Keratinocyte (primary cell): ENCODE data around the gene FLAD1.

Experiments
- EZH2 ChIP-seq: IDR thresholded peaks from one replicate; pipeline ENCODE4 v1.6.1; 2012; ENCODE audit warnings: inconsistent platforms, mild to moderate bottlenecking, low read length, moderate library complexity
- TF ChIP-seq, protein P1 (sequence below), 3 experiments: IDR thresholded peaks in 1 of 3; conservative IDR thresholded peaks in 1 of 3; optimal IDR thresholded peaks in 1 of 3; 2 replicates in 2 of 3; 3 replicates in 1 of 3; pipeline versions ENCODE3 to v1.5.1; 2011; ENCODE audit warnings: low read length in 3 of 3, mild to moderate bottlenecking in 3 of 3, moderate library complexity in 2 of 3, control low read depth in 1 of 3, inconsistent platforms in 1 of 3; ENCODE audit not compliant: insufficient read depth in 2 of 3; ENCODE audit errors: extremely low read depth in 1 of 3

GRCh38 chr1:155022136-155022926 is 39.2 kb downstream of the FLAD1 start:
- TF ChIP-seq, protein P1, sequence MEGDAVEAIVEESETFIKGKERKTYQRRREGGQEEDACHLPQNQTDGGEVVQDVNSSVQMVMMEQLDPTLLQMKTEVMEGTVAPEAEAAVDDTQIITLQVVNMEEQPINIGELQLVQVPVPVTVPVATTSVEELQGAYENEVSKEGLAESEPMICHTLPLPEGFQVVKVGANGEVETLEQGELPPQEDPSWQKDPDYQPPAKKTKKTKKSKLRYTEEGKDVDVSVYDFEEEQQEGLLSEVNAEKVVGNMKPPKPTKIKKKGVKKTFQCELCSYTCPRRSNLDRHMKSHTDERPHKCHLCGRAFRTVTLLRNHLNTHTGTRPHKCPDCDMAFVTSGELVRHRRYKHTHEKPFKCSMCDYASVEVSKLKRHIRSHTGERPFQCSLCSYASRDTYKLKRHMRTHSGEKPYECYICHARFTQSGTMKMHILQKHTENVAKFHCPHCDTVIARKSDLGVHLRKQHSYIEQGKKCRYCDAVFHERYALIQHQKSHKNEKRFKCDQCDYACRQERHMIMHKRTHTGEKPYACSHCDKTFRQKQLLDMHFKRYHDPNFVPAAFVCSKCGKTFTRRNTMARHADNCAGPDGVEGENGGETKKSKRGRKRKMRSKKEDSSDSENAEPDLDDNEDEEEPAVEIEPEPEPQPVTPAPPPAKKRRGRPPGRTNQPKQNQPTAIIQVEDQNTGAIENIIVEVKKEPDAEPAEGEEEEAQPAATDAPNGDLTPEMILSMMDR (optimal IDR thresholded peaks at IDR 0.05 in 1 of 3, IDR thresholded peaks at IDR 0.05 in 1 of 3, conservative IDR thresholded peaks at IDR 0.05 in 1 of 3; ENCODE audit: extremely low read depth in 1 of 3, insufficient read depth in 2 of 3, low read length in 3 of 3), result no peak
- TF ChIP-seq EZH2, result no peak
